IMR-90 (cell line): ENCODE results near the gene CLIC5. TPM values are rescaled to one million over a fixed set of nuclear protein-coding genes. Genes with fewer than 3 reads are reported as not detected.

ENCODE experiments used
- ATAC-seq: fragments of 200-7000 bp; cut with Tn5 transposase; 2 replicates; pipeline ENCODE4 v1.9.1; 2020; ENCODE audit warnings: low read depth, mild to moderate bottlenecking, moderate library complexity
- BruUV-seq: library from RNA; stranded (reverse); fragments of 400-500 nt; replicated peaks from 2 replicates; lab custom pipeline; 2021; lab: Mats Ljungman, UMichigan
- CTCF ChIA-PET: fragments of 300-600 bp; formaldehyde crosslinking; extraction: SDS; loops from one replicate; lab custom pipeline; 2021; ENCODE audit warnings: antibody characterized with exemption; lab: Yijun Ruan, JAX
- POLR2A ChIA-PET: fragments of 300-600 bp; sonication (Branson Sonifier 250); formaldehyde crosslinking; loops from one replicate; lab custom pipeline; 2022; ENCODE audit warnings: antibody characterized with exemption; ENCODE audit not compliant: unreplicated experiment; lab: Charles Lee
- DNase-seq: peaks from one replicate; pipeline ENCODE4 v3.0.0; 2013
- H2AFZ ChIP-seq: replicated peaks from 2 replicates; pipeline ENCODE3; 2013; ENCODE audit warnings: low read length, mild to moderate bottlenecking; ENCODE audit not compliant: poor library complexity
- H2AK5ac ChIP-seq: 2 replicates; pipeline ENCODE4 v1.6.1; 2013; ENCODE audit warnings: low read depth, low read length, inconsistent platforms
- H2AK9ac ChIP-seq: replicated peaks from 2 replicates; pipeline ENCODE3; 2013; ENCODE audit warnings: mild to moderate bottlenecking, low read depth, low read length, moderate library complexity; ENCODE audit not compliant: poor library complexity
- H2BK120ac ChIP-seq: 2 replicates; pipeline ENCODE4 v1.6.1; 2013; ENCODE audit warnings: low read depth, low read length, inconsistent platforms
- H2BK15ac ChIP-seq: 3 replicates; pipeline ENCODE4 v1.6.1; 2013; ENCODE audit warnings: low read depth, low read length, inconsistent platforms
- H2BK20ac ChIP-seq: 2 replicates; pipeline ENCODE4 v1.6.1; 2013; ENCODE audit warnings: low read depth, mild to moderate bottlenecking, inconsistent platforms, low read length, moderate library complexity
- H2BK5ac ChIP-seq: 2 replicates; pipeline ENCODE4 v1.6.1; 2013; ENCODE audit warnings: mild to moderate bottlenecking, low read depth, low read length, inconsistent platforms; ENCODE audit not compliant: poor library complexity, severe bottlenecking
- H3K14ac ChIP-seq: replicated peaks from 2 replicates; pipeline ENCODE4 v1.6.1; 2013; ENCODE audit warnings: low read depth, low read length, inconsistent platforms
- H3K18ac ChIP-seq: 2 replicates; pipeline ENCODE4 v1.6.1; 2013; ENCODE audit warnings: low read depth, low read length, control low read depth
- H3K23ac ChIP-seq: 2 replicates; pipeline ENCODE4 v1.6.1; 2013; ENCODE audit warnings: low read depth, low read length, inconsistent platforms
- H3K27ac ChIP-seq: 2 replicates; pipeline ENCODE4 v1.5.1; 2013; ENCODE audit warnings: mild to moderate bottlenecking, control low read depth, low read length; ENCODE audit not compliant: insufficient read depth
- H3K27me3 ChIP-seq: 2 replicates; pipeline ENCODE4 v1.6.1; 2013; ENCODE audit warnings: low read length; ENCODE audit not compliant: control insufficient read depth, insufficient read depth
- H3K36me3 ChIP-seq: 2 replicates; pipeline ENCODE4 v1.6.1; 2013; ENCODE audit warnings: low read length, mixed read lengths; ENCODE audit not compliant: control insufficient read depth, insufficient read depth
- H3K4ac ChIP-seq: 2 replicates; pipeline ENCODE4 v1.6.1; 2013; ENCODE audit warnings: low read depth, low read length, inconsistent platforms
- H3K4me1 ChIP-seq: 2 replicates; pipeline ENCODE4 v1.6.1; 2013; ENCODE audit warnings: low read length, mixed read lengths; ENCODE audit not compliant: control insufficient read depth, insufficient read depth
- H3K4me2 ChIP-seq: 2 replicates; pipeline ENCODE4 v1.6.1; 2013; ENCODE audit warnings: low read depth, mild to moderate bottlenecking, control low read depth, low read length, moderate library complexity
- H3K4me3 ChIP-seq: 2 replicates; pipeline ENCODE4 v1.5.1; 2013; ENCODE audit warnings: low read depth, mild to moderate bottlenecking, control low read depth, low read length, moderate library complexity; ENCODE audit not compliant: insufficient read depth
- H3K56ac ChIP-seq: 2 replicates; pipeline ENCODE4 v1.6.1; 2013; ENCODE audit warnings: low read length, inconsistent platforms; ENCODE audit not compliant: insufficient read depth; ENCODE audit errors: extremely low read depth
- H3K79me1 ChIP-seq, 2 experiments: 2 replicates each; pipeline ENCODE4 v1.6.1; 2013; ENCODE audit warnings: low read length in 2 of 2, inconsistent platforms in 1 of 2, low read depth in 1 of 2
- H3K9ac ChIP-seq: 2 replicates; pipeline ENCODE4 v1.6.1; 2013; ENCODE audit warnings: low read depth, low read length, control low read depth
- H3K9me1 ChIP-seq: 2 replicates; pipeline ENCODE4 v1.6.1; 2013; ENCODE audit warnings: low read length, inconsistent platforms; ENCODE audit not compliant: insufficient read depth
- H3K9me3 ChIP-seq: 2 replicates; pipeline ENCODE4 v1.6.1; 2013; ENCODE audit warnings: low read length; ENCODE audit not compliant: control insufficient read depth, insufficient read depth
- H4K20me1 ChIP-seq: 2 replicates; pipeline ENCODE4 v1.6.1; 2013; ENCODE audit warnings: low read length, inconsistent platforms; ENCODE audit not compliant: insufficient read depth
- H4K5ac ChIP-seq: 2 replicates; pipeline ENCODE4 v1.6.1; 2013; ENCODE audit warnings: mild to moderate bottlenecking, low read depth, low read length, control low read depth
- H4K8ac ChIP-seq, 2 experiments: 2 replicates each; pipeline ENCODE4 v1.6.1; 2013; ENCODE audit warnings: low read depth in 2 of 2, low read length in 2 of 2, control low read depth in 1 of 2, inconsistent platforms in 1 of 2
- H4K91ac ChIP-seq: 2 replicates; pipeline ENCODE4 v1.6.1; 2013; ENCODE audit warnings: low read depth, low read length, inconsistent platforms; ENCODE audit not compliant: insufficient read depth
- CTCF ChIP-seq: conservative IDR thresholded peaks from 2 replicates; pipeline ENCODE4 v1.5.1; 2012; ENCODE audit warnings: mild to moderate bottlenecking, low read depth, low read length, improper control_type of control experiment
- MAZ ChIP-seq: IDR thresholded peaks from 2 replicates; pipeline ENCODE4 v1.6.1; 2012; ENCODE audit warnings: low read depth, mild to moderate bottlenecking, low read length, improper control_type of control experiment, moderate library complexity, borderline replicate concordance
- NFE2L2 ChIP-seq: fragments of 150-350 bp; IDR thresholded peaks from 2 replicates; pipeline ENCODE4 v1.6.1; 2016; ENCODE audit warnings: low read depth, mild to moderate bottlenecking, low read length
- RCOR1 ChIP-seq: IDR thresholded peaks from 2 replicates; pipeline ENCODE4 v1.6.1; 2012; ENCODE audit warnings: mild to moderate bottlenecking, low read length, improper control_type of control experiment; ENCODE audit not compliant: insufficient replicate concordance
- SMC3 ChIP-seq: fragments of 150-350 bp; IDR thresholded peaks from 2 replicates; pipeline ENCODE4 v1.6.1; 2016; ENCODE audit warnings: low read depth, mild to moderate bottlenecking, antibody characterized with exemption, low read length, moderate library complexity
- WGBS, 2 experiments: methylation state at CpG; one replicate each; pipeline versions ENCODE4 v1.1.5 to v1.1.7; 2013; ENCODE audit warnings: missing lambda C conversion rate in 2 of 2; ENCODE audit not compliant: insufficient read length in 1 of 2; ENCODE audit errors: extremely low coverage in 2 of 2; 5-methylcytosine and 5-hydroxymethylcytosine counted together
- dilution Hi-C: fragments of 300-500 bp; cut with HindIII; formaldehyde crosslinking; loops from one replicate; pipeline ENCODE4 v1.14.3; 2018; ENCODE audit warnings: low sequenced_read_pairs; ENCODE audit not compliant: unreplicated experiment
- in situ Hi-C: fragments of 300-500 bp; cut with MboI; formaldehyde crosslinking; loops from 3 replicates; pipeline ENCODE4 v1.14.3; 2019; ENCODE audit warnings: low sequenced_read_pairs, inconsistent platforms, mixed read lengths
- intact Hi-C: fragments of 100-400 bp; cut with micrococcal nuclease; formaldehyde crosslinking; loops from 2 replicates; pipeline ENCODE4 v1.10.0; 2022
- polyA plus RNA-seq, 3 experiments: library from polyadenylated mRNA; depleted of rRNA; stranded (reverse); fragments of >200 nt; gene quantifications; 2 replicates each; pipeline ENCODE4 v1.2.3, GENCODE V29; 2012; ENCODE audit warnings: low replicate concordance in 1 of 3
- total RNA-seq: library from RNA; depleted of rRNA; stranded (reverse); fragments of >200 nt; gene quantifications from 2 replicates; pipeline ENCODE4 v1.2.3, GENCODE V29; 2012

CLIC5 gene
- total and polyA plus RNA-seq, 2 of the 4 experiments (the other 2 are of a cell fraction) = not detected

- Histone ChIP-seq H3K36me3 (no peaks in the 10 kb centered on the region), H2AK9ac (no peak overlapping the region), H2BK15ac (no peak overlapping the region), H4K5ac (no peak overlapping the region), H3K56ac (no peak overlapping the region), H3K9ac (no peak overlapping the region), H2BK20ac (no peak overlapping the region), H4K20me1 (no peaks in the 10 kb centered on the region), H3K9me1 (no peaks in the 10 kb centered on the region; the same call in 1 of the 2 replicates), H3K18ac (no peak overlapping the region), H2AK5ac (no peak overlapping the region), H3K4ac (no peak overlapping the region), H2BK5ac (no peak overlapping the region), H3K4me3 (no peak overlapping the region), H3K4me1 (no peaks in the 10 kb centered on the region), H3K79me1 (no peaks in the 10 kb centered on the region), H3K23ac (no peak overlapping the region), H3K14ac (no peak overlapping the region), H2BK120ac (no peak overlapping the region), H2AFZ (no peak overlapping the region), H4K91ac (no peak overlapping the region), H3K27me3 (peaks cover 10% of the 10 kb centered on the region), H3K9me3 (no peaks in the 10 kb centered on the region), H3K27ac (no peak overlapping the region), H3K4me2 (no peak overlapping the region), H4K8ac (no peak overlapping the region)
- BruUV-seq = no TSS peak
- dilution Hi-C loops (no loop called here), in situ Hi-C loops (loop anchor here (25.0 kb wide), 2 partner anchors 505 to 1255 kb away; no protein-coding TSS in a partner anchor), intact Hi-C loops (no loop called here)
- no peak for DNase-seq
- no CpG with 5 or more reads among the region's 2 CpGs for WGBS, 2 experiments
- TF ChIP-seq MAZ (no peak), SMC3 (no peak), NFE2L2 (no peak), CTCF (no peak), RCOR1 (no peak)
- ATAC-seq = no peak
- POLR2A ChIA-PET = no interaction called here
- CTCF ChIA-PET = no interaction called here
Measured at GRCh38 chr6:45917439-45917838, 98.2 kb downstream of the CLIC5 start.
